Kidney (tissue), 14 donors: Measurements from ENCODE around the gene DUOXA1. TPM values are rescaled to one million over a fixed set of nuclear protein-coding genes. Genes with fewer than 3 reads are reported as not detected.

Experiments
- DNase-seq, 5 donors: peaks; one replicate each; pipeline ENCODE4 v3.0.0-alpha.2; 2013 to 2020
- FAIRE-seq: peaks from 2 replicates; lab custom pipeline; 2012; peaks lifted over from hg19 to GRCh38; lab: Jason Lieb, UNC
- H3K27ac ChIP-seq, 2 donors: one replicate each; pipeline ENCODE4 v1.7.0; 2013; ENCODE audit warnings: low read depth in 2 of 2, low read length in 2 of 2, inconsistent platforms in 1 of 2
- H3K27me3 ChIP-seq: one replicate; pipeline ENCODE4 v1.7.1; 2013; ENCODE audit warnings: low read length, inconsistent platforms; ENCODE audit not compliant: control insufficient read depth, insufficient read depth
- H3K36me3 ChIP-seq, 3 donors: one replicate each; pipeline versions ENCODE4 v1.7.0 to v1.7.1; 2013; ENCODE audit warnings: low read length in 3 of 3, control low read depth in 1 of 3, inconsistent platforms in 1 of 3; ENCODE audit not compliant: insufficient read depth in 3 of 3, control insufficient read depth in 2 of 3
- H3K4me1 ChIP-seq, 3 donors: one replicate each; pipeline versions ENCODE4 v1.7.0 to v1.7.1; 2013; ENCODE audit warnings: low read length in 3 of 3, inconsistent platforms in 1 of 3, low read depth in 1 of 3; ENCODE audit not compliant: control insufficient read depth in 2 of 3, insufficient read depth in 2 of 3
- H3K4me3 ChIP-seq, 3 donors: one replicate each; pipeline versions ENCODE4 v1.7.0 to v1.8.1; 2013; ENCODE audit warnings: low read length in 3 of 3, control low read depth in 1 of 3, inconsistent platforms in 1 of 3
- H3K9ac ChIP-seq, 3 donors: one replicate each; pipeline versions ENCODE4 v1.7.0 to v1.7.1; 2013; ENCODE audit warnings: low read length in 3 of 3, control low read depth in 1 of 3, inconsistent platforms in 1 of 3
- H3K9me3 ChIP-seq, 3 donors: one replicate each; pipeline versions ENCODE4 v1.7.0 to v1.7.1; 2013; ENCODE audit warnings: low read length in 3 of 3, control low read depth in 1 of 3, inconsistent platforms in 1 of 3; ENCODE audit not compliant: control insufficient read depth in 2 of 3, insufficient read depth in 1 of 3
- intact Hi-C: fragments of 100-400 bp; cut with DNase I; formaldehyde crosslinking; loops from one replicate; pipeline ENCODE4 v1.11.1; 2022
- polyA plus RNA-seq: library from polyadenylated mRNA; stranded (reverse); fragments of 350-450 nt; fragmentation: Illumina TruSeq; extraction: RNeasy Lipid Tissue Mini Kit (QIAGEN cat#74804); gene quantifications from one replicate; pipeline ENCODE4 v1.2.3, GENCODE V29; 2014; ENCODE audit warnings: low read depth, low replicate concordance; ENCODE audit not compliant: insufficient read depth
- total RNA-seq: library from RNA; stranded (reverse); fragmentation: NEBNext Ultra II Directional; extraction: Animal tissue kit (Norgen Biotek cat#: 25700); gene quantifications from one replicate; pipeline ENCODE4 v1.2.1, GENCODE V29; 2021
- TF ChIP-seq, protein P1 (sequence below): IDR thresholded peaks from 3 replicates; pipeline ENCODE4 v1.5.1; 2012; ENCODE audit warnings: mild to moderate bottlenecking, moderate library complexity, borderline replicate concordance; ENCODE audit not compliant: insufficient read depth; ENCODE audit errors: extremely low read depth
- donor health status: control.
- donor health status: control.
- donor health status: control.
- donor health status: control.
- donor health status: control.
- donor health status: DM: yes; HTN: yes; CAD: no.
- donor health status: Normal renal cell carcinoma (clear cell type).

The DUOXA1 gene
- total and polyA plus RNA-seq, 2 donors from 2014 or later: 0.52 to 1.4 TPM

DNA sequence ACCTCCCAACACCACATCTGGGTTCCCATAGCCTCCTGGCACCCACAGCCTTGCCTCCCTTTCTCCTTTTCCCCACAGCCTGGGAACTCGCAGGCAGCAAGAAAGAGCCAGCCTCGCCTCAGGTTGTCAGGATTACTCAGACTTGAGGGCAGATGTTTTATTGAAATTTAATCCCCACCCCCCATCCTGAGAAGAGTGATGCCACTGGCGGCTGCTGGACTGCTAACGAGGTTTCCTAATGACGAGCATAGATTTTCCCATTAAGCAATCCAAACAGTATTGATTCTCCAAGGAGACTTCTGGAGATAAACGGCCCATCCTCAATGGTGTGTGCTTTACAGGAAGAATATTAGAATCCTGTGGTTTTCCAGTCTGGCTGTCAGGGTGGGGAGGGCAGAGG is 44.4 kb upstream of the DUOXA1 start:
- no peaks in the 10 kb centered on the region for H3K9me3 ChIP-seq
- TF ChIP-seq, protein P1, sequence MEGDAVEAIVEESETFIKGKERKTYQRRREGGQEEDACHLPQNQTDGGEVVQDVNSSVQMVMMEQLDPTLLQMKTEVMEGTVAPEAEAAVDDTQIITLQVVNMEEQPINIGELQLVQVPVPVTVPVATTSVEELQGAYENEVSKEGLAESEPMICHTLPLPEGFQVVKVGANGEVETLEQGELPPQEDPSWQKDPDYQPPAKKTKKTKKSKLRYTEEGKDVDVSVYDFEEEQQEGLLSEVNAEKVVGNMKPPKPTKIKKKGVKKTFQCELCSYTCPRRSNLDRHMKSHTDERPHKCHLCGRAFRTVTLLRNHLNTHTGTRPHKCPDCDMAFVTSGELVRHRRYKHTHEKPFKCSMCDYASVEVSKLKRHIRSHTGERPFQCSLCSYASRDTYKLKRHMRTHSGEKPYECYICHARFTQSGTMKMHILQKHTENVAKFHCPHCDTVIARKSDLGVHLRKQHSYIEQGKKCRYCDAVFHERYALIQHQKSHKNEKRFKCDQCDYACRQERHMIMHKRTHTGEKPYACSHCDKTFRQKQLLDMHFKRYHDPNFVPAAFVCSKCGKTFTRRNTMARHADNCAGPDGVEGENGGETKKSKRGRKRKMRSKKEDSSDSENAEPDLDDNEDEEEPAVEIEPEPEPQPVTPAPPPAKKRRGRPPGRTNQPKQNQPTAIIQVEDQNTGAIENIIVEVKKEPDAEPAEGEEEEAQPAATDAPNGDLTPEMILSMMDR: no peak
- FAIRE-seq (no peak), DNase-seq (no peak)
- H3K36me3 ChIP-seq: no peaks in the 10 kb centered on the region
- no peaks in the 10 kb centered on the region for H3K27me3 ChIP-seq
- intact Hi-C loops: no loop called here
- H3K27ac ChIP-seq: no peak overlapping the region
- no peak overlapping the region for H3K9ac ChIP-seq
- H3K4me3 ChIP-seq: no peak overlapping the region
- H3K4me1 ChIP-seq: no peaks in the 10 kb centered on the region

- Histone ChIP-seq H3K36me3 (no peaks in the 10 kb centered on the region), H3K27ac (no peak overlapping the region), H3K9ac (no peak overlapping the region), H3K27me3 (no peaks in the 10 kb centered on the region), H3K4me1 (peaks cover 0 to 5% (median 0%) of the 10 kb centered on the region in 3 donors), H3K4me3 (no peak overlapping the region), H3K9me3 (no peaks in the 10 kb centered on the region)
- FAIRE-seq (no peak), DNase-seq (no peak)
- intact Hi-C loops: no loop called here
- TF ChIP-seq, protein P1: no peak
Observed at GRCh38 chr15:45171912-45172311, 42.2 kb upstream of the DUOXA1 start.

- TF ChIP-seq, protein P1: no peak
- H3K27ac ChIP-seq: no peak overlapping the region
- DNase-seq: no peak
- no peak overlapping the region for H3K4me3 ChIP-seq
- H3K27me3 ChIP-seq: no peaks in the 10 kb centered on the region
- H3K9me3 ChIP-seq: no peaks in the 10 kb centered on the region
- no peak for FAIRE-seq
- intact Hi-C loops: no loop called here
- H3K36me3 ChIP-seq: no peaks in the 10 kb centered on the region
- H3K4me1 ChIP-seq: peaks cover 0 to 5% (median 0%) of the 10 kb centered on the region in 3 donors
- no peak overlapping the region for H3K9ac ChIP-seq
Observed at GRCh38 chr15:45169608-45170480, 40.2 kb upstream of the DUOXA1 start.
